ENCODE data around the gene NACC2. TPM values are rescaled to one million over a fixed set of nuclear protein-coding genes. Genes with fewer than 3 reads are reported as not detected.

The NACC2 gene
- total and polyA plus RNA-seq, 2 donors (not counting 3 experiments of a cell fraction or from before 2014, with no cell fraction given) = 15.8 to 27.1 TPM

DNA sequence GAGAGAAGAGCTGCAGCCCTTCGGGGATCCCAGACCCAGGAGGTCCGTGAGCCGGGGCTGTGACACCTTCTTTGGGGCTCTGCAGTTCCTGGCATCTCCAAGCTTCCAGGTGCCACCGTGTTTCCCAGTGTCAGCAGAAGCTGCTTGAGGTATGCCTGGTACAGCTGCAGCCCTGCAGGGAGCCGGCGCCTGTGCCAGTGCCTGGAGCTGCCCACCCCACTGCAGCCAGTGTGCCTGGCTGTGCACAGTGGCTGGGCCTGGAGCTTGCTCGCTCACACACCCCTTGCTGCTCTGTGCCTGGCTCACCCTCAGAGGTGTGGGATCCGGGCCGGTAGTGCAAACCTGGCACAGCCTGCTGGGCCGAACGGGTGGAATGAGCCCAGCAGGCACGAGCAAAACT is 65.5 kb downstream of the NACC2 start:
- Histone ChIP-seq H3K4me2 (ENCODE audit: insufficient read depth, low read length) (no peak overlapping the region), H3K4me3 (replicated peaks in 1 of 3; ENCODE audit: insufficient read depth in 1 of 3, low read depth in 1 of 3, low read length in 3 of 3) (no peak overlapping the region), H3K9me1 (replicated peaks; ENCODE audit: control insufficient read depth, extremely low read depth, insufficient read depth, low read length) (no peaks in the 10 kb centered on the region), H3K36me3 (ENCODE audit: control insufficient read depth in 2 of 2, extremely low read depth in 1 of 2, insufficient read depth in 2 of 2, low read length in 2 of 2) (peaks cover 4 to 11% of the 10 kb centered on the region in 2 experiments), H3K27ac (ENCODE audit: insufficient read depth, low read depth, low read length) (no peak overlapping the region), H3K9me3 (replicated peaks; ENCODE audit: control insufficient read depth, insufficient read depth, low read length) (no peaks in the 10 kb centered on the region), H2AFZ (ENCODE audit: low read depth, low read length) (no peak overlapping the region), H3K9ac (replicated peaks; ENCODE audit: extremely low read depth, insufficient read depth, low read length) (no peak overlapping the region), H3K79me2 (ENCODE audit: control insufficient read depth, insufficient read depth, low read length) (peaks cover 40% of the 10 kb centered on the region), H4K20me1 (replicated peaks; ENCODE audit: control insufficient read depth, extremely low read depth, insufficient read depth, low read length) (peaks cover 2% of the 10 kb centered on the region), H3K27me3 (ENCODE audit: control insufficient read depth in 2 of 2, insufficient read depth in 2 of 2, low read length in 2 of 2) (no peaks in the 10 kb centered on the region), H3K4me1 (ENCODE audit: control insufficient read depth, extremely low read depth, insufficient read depth, low read length) (peaks cover 15% of the 10 kb centered on the region)
- DNase-seq (ENCODE audit: low read depth, low spot score) (no peak), FAIRE-seq (no peak)
- intact Hi-C loops (cut with micrococcal nuclease) (no loop called here), dilution Hi-C loops (cut with MboI; ENCODE audit: extremely low pct_ligation_motif_present, low sequenced_read_pairs) (no loop called here)
- TF ChIP-seq, protein P1, sequence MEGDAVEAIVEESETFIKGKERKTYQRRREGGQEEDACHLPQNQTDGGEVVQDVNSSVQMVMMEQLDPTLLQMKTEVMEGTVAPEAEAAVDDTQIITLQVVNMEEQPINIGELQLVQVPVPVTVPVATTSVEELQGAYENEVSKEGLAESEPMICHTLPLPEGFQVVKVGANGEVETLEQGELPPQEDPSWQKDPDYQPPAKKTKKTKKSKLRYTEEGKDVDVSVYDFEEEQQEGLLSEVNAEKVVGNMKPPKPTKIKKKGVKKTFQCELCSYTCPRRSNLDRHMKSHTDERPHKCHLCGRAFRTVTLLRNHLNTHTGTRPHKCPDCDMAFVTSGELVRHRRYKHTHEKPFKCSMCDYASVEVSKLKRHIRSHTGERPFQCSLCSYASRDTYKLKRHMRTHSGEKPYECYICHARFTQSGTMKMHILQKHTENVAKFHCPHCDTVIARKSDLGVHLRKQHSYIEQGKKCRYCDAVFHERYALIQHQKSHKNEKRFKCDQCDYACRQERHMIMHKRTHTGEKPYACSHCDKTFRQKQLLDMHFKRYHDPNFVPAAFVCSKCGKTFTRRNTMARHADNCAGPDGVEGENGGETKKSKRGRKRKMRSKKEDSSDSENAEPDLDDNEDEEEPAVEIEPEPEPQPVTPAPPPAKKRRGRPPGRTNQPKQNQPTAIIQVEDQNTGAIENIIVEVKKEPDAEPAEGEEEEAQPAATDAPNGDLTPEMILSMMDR (IDR thresholded peaks at IDR 0.05; ENCODE audit: extremely low read depth in 1 of 2, insufficient read depth in 1 of 2, low read depth in 1 of 2, low read length in 2 of 2) = no peak
- no peak for TF ChIP-seq GATA2 (IDR thresholded peaks at IDR 0.05; ENCODE audit: insufficient read depth, insufficient read length, low read depth, low read length)
- TF ChIP-seq FOS (IDR thresholded peaks at IDR 0.05; ENCODE audit: borderline replicate concordance, insufficient read depth, low read length) = no peak
- TF ChIP-seq, protein P2, sequence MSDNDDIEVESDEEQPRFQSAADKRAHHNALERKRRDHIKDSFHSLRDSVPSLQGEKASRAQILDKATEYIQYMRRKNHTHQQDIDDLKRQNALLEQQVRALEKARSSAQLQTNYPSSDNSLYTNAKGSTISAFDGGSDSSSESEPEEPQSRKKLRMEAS (IDR thresholded peaks at IDR 0.05; ENCODE audit: insufficient read depth, insufficient read length) = no peak
- no peak for TF ChIP-seq EZH2 (IDR thresholded peaks at IDR 0.05; ENCODE audit: borderline replicate concordance, low read depth, low read length, severe bottlenecking)
- no peak for TF ChIP-seq POLR2A (IDR thresholded peaks at IDR 0.05; ENCODE audit: low read depth, low read length)
- no peak for TF ChIP-seq JUN (IDR thresholded peaks at IDR 0.05; ENCODE audit: borderline replicate concordance, insufficient read depth, insufficient read length, low read depth)
- TF ChIP-seq MYC (IDR thresholded peaks at IDR 0.05; ENCODE audit: low read depth, low read length) = no peak
- ChIA-PET CTCF (no interaction called here), POLR2A (no interaction called here)
- no TSS peak for BruUV-seq (replicated peaks)
